Testis (tissue), 2 donors: Measurements from ENCODE around the gene MICAL1.

Source experiments
- POLR2A ChIP-seq: fragments of 450-650 bp; IDR thresholded peaks from one replicate; pipeline ENCODE4 v1.6.1; 2017; ENCODE audit warnings: antibody characterized with exemption, mild to moderate bottlenecking, moderate library complexity
- TF ChIP-seq, protein P1 (sequence below), 3 experiments: fragments of 450-650 bp in 2 of 3; fragments of 200-600 bp in 1 of 3; sonication (generic) in 1 of 3; IDR thresholded peaks; one replicate each; pipeline ENCODE4 v1.5.1; 2016 to 2019; ENCODE audit warnings: antibody characterized with exemption in 3 of 3, mild to moderate bottlenecking in 2 of 3, moderate library complexity in 1 of 3

- TF ChIP-seq, protein P1, sequence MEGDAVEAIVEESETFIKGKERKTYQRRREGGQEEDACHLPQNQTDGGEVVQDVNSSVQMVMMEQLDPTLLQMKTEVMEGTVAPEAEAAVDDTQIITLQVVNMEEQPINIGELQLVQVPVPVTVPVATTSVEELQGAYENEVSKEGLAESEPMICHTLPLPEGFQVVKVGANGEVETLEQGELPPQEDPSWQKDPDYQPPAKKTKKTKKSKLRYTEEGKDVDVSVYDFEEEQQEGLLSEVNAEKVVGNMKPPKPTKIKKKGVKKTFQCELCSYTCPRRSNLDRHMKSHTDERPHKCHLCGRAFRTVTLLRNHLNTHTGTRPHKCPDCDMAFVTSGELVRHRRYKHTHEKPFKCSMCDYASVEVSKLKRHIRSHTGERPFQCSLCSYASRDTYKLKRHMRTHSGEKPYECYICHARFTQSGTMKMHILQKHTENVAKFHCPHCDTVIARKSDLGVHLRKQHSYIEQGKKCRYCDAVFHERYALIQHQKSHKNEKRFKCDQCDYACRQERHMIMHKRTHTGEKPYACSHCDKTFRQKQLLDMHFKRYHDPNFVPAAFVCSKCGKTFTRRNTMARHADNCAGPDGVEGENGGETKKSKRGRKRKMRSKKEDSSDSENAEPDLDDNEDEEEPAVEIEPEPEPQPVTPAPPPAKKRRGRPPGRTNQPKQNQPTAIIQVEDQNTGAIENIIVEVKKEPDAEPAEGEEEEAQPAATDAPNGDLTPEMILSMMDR (IDR thresholded peaks at IDR 0.05) = no peak
- no peak for TF ChIP-seq POLR2A
Measured at GRCh38 chr6:109434456-109434855, 21.1 kb downstream of the MICAL1 start.
